Keratinocyte (primary cell): ENCODE data around the gene UBAC2.

ENCODE experiments used
- CTCF ChIP-seq, 3 experiments: IDR thresholded peaks in 1 of 3; conservative IDR thresholded peaks in 1 of 3; optimal IDR thresholded peaks in 1 of 3; 2 replicates in 2 of 3; 3 replicates in 1 of 3; pipeline versions ENCODE3 to v1.5.1; 2011; ENCODE audit warnings: low read length in 3 of 3, mild to moderate bottlenecking in 3 of 3, moderate library complexity in 2 of 3, control low read depth in 1 of 3, inconsistent platforms in 1 of 3; ENCODE audit not compliant: insufficient read depth in 2 of 3; ENCODE audit errors: extremely low read depth in 1 of 3
- EZH2 ChIP-seq: IDR thresholded peaks from one replicate; pipeline ENCODE4 v1.6.1; 2012; ENCODE audit warnings: inconsistent platforms, mild to moderate bottlenecking, low read length, moderate library complexity

GRCh38 chr13:99228737-99229691, 28.4 kb downstream of the UBAC2 start:
- TF ChIP-seq CTCF (optimal IDR thresholded peaks at IDR 0.05 in 1 of 3, IDR thresholded peaks at IDR 0.05 in 1 of 3, conservative IDR thresholded peaks at IDR 0.05 in 1 of 3; ENCODE audit: extremely low read depth in 1 of 3, insufficient read depth in 2 of 3, low read length in 3 of 3) (no peak), EZH2 (no peak)
